GM12878 (cell line): ENCODE results near the gene TKT. TPM values are rescaled to one million over a fixed set of nuclear protein-coding genes. Genes with fewer than 3 reads are reported as not detected.

Experiments
- ASH2L ChIP-seq: fragments of 300-600, 200-600 bp; sonication (generic); IDR thresholded peaks from 2 replicates; pipeline ENCODE4 v1.6.1; 2017; ENCODE audit warnings: low read depth, mild to moderate bottlenecking, borderline replicate concordance
- BHLHE40 ChIP-seq, 2 experiments: fragments of 450-650 bp in 1 of 2; IDR thresholded peaks; 2 replicates each; pipeline ENCODE4 v1.6.1; 2011 to 2017; ENCODE audit warnings: low read depth in 2 of 2, borderline replicate concordance in 1 of 2, improper control_type of control experiment in 1 of 2, low read length in 1 of 2, mild to moderate bottlenecking in 1 of 2
- CREM ChIP-seq: IDR thresholded peaks from 2 replicates; pipeline ENCODE4 v1.6.1; 2014; ENCODE audit warnings: antibody characterized with exemption, low read depth
- EGR1 ChIP-seq, 2 experiments: IDR thresholded peaks; 1 replicate in 1 of 2; 2 replicates in 1 of 2; pipeline ENCODE4 v1.6.1; 2011 to 2012; ENCODE audit warnings: low read depth in 2 of 2, low read length in 2 of 2, borderline replicate concordance in 1 of 2, mild to moderate bottlenecking in 1 of 2, moderate library complexity in 1 of 2
- IKZF2 ChIP-seq, 2 experiments: fragments of 450-650 bp; IDR thresholded peaks; 2 replicates each; pipeline ENCODE4 v1.6.1; 2017; ENCODE audit warnings: mild to moderate bottlenecking in 2 of 2, moderate library complexity in 2 of 2
- PAX5 ChIP-seq: IDR thresholded peaks from 2 replicates; pipeline ENCODE4 v1.6.1; 2011; ENCODE audit warnings: low read depth, low read length, borderline replicate concordance
- RCOR1 ChIP-seq: conservative IDR thresholded peaks from 2 replicates; pipeline ENCODE4 v1.6.1; 2012; ENCODE audit warnings: low read depth, low read length, improper control_type of control experiment
- SMAD1 ChIP-seq: fragments of 450-650 bp; IDR thresholded peaks from 2 replicates; pipeline ENCODE4 v1.6.1; 2018; ENCODE audit warnings: mild to moderate bottlenecking, low read depth; ENCODE audit not compliant: partially characterized antibody
- YY1 ChIP-seq: IDR thresholded peaks from 2 replicates; pipeline ENCODE4 v1.6.1; 2011; ENCODE audit warnings: low read depth, mild to moderate bottlenecking, low read length
- ZNF217 ChIP-seq: fragments of 450-650 bp; IDR thresholded peaks from 2 replicates; pipeline ENCODE4 v1.6.1; 2017; ENCODE audit warnings: antibody characterized with exemption, mild to moderate bottlenecking
- polyA plus RNA-seq, 11 experiments: library from polyadenylated mRNA; depleted of rRNA in 4 of 11; unstranded in 6 of 11; stranded (reverse) in 5 of 11; fragments of >200 nt; fragmentation: Nextera tagmentation in 4 of 11; fragmentation: Illumina TruSeq in 1 of 11; extraction: Ambion mirVana in 4 of 11; extraction: Trizol in 1 of 11; gene quantifications; 1 replicate in 1 of 11; 2 replicates in 10 of 11; pipeline versions ENCODE4 v1.2.1 to v1.2.3, GENCODE V29; 2011 to 2016; ENCODE audit warnings: inconsistent platforms in 2 of 11, missing spikeins in 2 of 11, low read depth in 1 of 11
- total RNA-seq, 4 experiments: library from RNA; depleted of rRNA in 3 of 4; stranded (reverse); fragments of >200 nt in 3 of 4; fragmentation: Illumina TruSeq in 1 of 4; extraction: Trizol in 1 of 4; gene quantifications; 2 replicates each; pipeline versions ENCODE4 v1.2.1 to v1.2.3, GENCODE V29; 2013 to 2021
- TF ChIP-seq, protein P1 (sequence below): fragments of 450-650 bp; IDR thresholded peaks from 2 replicates; pipeline ENCODE4 v1.6.1; 2014; ENCODE audit warnings: mild to moderate bottlenecking
- TF ChIP-seq, protein P2 (sequence below): fragments of 450-650 bp; IDR thresholded peaks from 2 replicates; pipeline ENCODE4 v1.6.1; 2017; ENCODE audit warnings: mild to moderate bottlenecking, moderate library complexity
- TF ChIP-seq, protein P3 (sequence below): fragments of 450-650 bp; IDR thresholded peaks from 2 replicates; pipeline ENCODE4 v1.6.1; 2016; ENCODE audit warnings: mild to moderate bottlenecking
- TF ChIP-seq, protein P4 (sequence below): fragments of 450-650 bp; IDR thresholded peaks from 2 replicates; pipeline ENCODE4 v1.6.1; 2016; ENCODE audit warnings: mild to moderate bottlenecking
- TF ChIP-seq, protein P5 (sequence below): fragments of 450-650 bp; IDR thresholded peaks from 2 replicates; pipeline ENCODE4 v1.6.1; 2017; ENCODE audit warnings: borderline replicate concordance
- TF ChIP-seq, protein P6 (sequence below): IDR thresholded peaks from 2 replicates; pipeline ENCODE4 v1.6.1; 2012; ENCODE audit warnings: low read depth, low read length, improper control_type of control experiment

TKT gene
- total and polyA plus RNA-seq, 10 of the 15 experiments (the other 5 are each of a cell fraction or from before 2014, with no cell fraction given): 56.4 to 385 (median 143) TPM

DNA sequence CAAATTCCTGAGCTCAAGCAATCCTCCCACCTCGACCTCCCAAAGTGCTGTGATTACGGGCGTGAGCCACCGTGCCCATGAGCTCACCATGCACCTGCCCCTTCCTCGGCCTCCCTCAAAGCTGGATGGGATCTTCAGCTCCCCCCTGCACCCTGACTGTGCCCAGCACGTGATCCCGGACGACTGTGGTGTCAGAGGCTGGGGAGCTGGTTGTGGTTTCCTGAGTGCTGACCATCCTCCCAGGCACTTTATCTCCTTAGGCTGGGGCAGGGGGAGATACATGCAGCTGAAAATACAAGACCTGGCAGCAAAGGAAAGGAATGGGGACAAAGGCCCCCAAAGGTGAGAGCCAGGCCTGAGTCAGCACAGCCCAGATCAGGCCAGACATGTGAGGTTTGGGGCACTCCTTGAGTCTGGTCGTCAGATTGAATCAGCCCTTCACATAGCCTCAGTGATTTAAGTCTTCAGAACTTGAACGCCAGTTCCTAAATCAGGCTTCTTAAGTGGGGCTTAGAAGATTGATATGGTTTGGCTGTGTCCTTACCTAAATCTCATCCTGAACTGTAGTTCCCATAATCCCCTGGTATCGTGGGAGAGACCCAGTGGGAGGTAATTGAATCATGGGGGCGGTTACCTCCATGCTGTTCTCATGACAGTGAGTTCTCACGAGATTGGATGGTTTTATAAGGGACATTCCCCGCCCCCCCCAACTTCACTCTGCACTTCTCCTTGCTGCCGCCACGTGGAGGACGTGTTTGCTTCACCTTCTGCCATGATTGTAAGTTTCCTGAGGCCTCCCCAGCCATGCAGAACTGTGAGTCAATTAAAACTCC lies 59.0 kb downstream of the TKT start (continued):
- TF ChIP-seq BHLHE40 (IDR thresholded peaks at IDR 0.05; ENCODE audit: borderline replicate concordance in 1 of 2, low read depth in 2 of 2, low read length in 1 of 2): peak; percentile 79 to 89
- TF ChIP-seq, protein P1, sequence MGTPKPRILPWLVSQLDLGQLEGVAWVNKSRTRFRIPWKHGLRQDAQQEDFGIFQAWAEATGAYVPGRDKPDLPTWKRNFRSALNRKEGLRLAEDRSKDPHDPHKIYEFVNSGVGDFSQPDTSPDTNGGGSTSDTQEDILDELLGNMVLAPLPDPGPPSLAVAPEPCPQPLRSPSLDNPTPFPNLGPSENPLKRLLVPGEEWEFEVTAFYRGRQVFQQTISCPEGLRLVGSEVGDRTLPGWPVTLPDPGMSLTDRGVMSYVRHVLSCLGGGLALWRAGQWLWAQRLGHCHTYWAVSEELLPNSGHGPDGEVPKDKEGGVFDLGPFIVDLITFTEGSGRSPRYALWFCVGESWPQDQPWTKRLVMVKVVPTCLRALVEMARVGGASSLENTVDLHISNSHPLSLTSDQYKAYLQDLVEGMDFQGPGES: no peak
- TF ChIP-seq ASH2L: no peak
- TF ChIP-seq RCOR1: peak; percentile 84; the same call in 1 of the 2 replicates
- TF ChIP-seq, protein P2, sequence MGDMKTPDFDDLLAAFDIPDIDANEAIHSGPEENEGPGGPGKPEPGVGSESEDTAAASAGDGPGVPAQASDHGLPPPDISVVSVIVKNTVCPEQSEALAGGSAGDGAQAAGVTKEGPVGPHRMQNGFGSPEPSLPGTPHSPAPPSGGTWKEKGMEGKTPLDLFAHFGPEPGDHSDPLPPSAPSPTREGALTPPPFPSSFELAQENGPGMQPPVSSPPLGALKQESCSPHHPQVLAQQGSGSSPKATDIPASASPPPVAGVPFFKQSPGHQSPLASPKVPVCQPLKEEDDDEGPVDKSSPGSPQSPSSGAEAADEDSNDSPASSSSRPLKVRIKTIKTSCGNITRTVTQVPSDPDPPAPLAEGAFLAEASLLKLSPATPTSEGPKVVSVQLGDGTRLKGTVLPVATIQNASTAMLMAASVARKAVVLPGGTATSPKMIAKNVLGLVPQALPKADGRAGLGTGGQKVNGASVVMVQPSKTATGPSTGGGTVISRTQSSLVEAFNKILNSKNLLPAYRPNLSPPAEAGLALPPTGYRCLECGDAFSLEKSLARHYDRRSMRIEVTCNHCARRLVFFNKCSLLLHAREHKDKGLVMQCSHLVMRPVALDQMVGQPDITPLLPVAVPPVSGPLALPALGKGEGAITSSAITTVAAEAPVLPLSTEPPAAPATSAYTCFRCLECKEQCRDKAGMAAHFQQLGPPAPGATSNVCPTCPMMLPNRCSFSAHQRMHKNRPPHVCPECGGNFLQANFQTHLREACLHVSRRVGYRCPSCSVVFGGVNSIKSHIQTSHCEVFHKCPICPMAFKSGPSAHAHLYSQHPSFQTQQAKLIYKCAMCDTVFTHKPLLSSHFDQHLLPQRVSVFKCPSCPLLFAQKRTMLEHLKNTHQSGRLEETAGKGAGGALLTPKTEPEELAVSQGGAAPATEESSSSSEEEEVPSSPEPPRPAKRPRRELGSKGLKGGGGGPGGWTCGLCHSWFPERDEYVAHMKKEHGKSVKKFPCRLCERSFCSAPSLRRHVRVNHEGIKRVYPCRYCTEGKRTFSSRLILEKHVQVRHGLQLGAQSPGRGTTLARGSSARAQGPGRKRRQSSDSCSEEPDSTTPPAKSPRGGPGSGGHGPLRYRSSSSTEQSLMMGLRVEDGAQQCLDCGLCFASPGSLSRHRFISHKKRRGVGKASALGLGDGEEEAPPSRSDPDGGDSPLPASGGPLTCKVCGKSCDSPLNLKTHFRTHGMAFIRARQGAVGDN: peak; percentile 76
- TF ChIP-seq, protein P3, sequence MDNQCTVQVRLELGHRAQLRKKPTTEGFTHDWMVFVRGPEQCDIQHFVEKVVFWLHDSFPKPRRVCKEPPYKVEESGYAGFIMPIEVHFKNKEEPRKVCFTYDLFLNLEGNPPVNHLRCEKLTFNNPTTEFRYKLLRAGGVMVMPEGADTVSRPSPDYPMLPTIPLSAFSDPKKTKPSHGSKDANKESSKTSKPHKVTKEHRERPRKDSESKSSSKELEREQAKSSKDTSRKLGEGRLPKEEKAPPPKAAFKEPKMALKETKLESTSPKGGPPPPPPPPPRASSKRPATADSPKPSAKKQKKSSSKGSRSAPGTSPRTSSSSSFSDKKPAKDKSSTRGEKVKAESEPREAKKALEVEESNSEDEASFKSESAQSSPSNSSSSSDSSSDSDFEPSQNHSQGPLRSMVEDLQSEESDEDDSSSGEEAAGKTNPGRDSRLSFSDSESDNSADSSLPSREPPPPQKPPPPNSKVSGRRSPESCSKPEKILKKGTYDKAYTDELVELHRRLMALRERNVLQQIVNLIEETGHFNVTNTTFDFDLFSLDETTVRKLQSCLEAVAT: peak; percentile 72
- TF ChIP-seq, protein P4, sequence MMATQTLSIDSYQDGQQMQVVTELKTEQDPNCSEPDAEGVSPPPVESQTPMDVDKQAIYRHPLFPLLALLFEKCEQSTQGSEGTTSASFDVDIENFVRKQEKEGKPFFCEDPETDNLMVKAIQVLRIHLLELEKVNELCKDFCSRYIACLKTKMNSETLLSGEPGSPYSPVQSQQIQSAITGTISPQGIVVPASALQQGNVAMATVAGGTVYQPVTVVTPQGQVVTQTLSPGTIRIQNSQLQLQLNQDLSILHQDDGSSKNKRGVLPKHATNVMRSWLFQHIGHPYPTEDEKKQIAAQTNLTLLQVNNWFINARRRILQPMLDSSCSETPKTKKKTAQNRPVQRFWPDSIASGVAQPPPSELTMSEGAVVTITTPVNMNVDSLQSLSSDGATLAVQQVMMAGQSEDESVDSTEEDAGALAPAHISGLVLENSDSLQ: peak; percentile 25; the same call in 1 of the 2 replicates
- peak; percentile 42 to 51; a peak in 1 of 4 replicates for TF ChIP-seq IKZF2 (IDR thresholded peaks at IDR 0.05)
- TF ChIP-seq PAX5: no peak
- no peak for TF ChIP-seq SMAD1
- TF ChIP-seq, protein P5, sequence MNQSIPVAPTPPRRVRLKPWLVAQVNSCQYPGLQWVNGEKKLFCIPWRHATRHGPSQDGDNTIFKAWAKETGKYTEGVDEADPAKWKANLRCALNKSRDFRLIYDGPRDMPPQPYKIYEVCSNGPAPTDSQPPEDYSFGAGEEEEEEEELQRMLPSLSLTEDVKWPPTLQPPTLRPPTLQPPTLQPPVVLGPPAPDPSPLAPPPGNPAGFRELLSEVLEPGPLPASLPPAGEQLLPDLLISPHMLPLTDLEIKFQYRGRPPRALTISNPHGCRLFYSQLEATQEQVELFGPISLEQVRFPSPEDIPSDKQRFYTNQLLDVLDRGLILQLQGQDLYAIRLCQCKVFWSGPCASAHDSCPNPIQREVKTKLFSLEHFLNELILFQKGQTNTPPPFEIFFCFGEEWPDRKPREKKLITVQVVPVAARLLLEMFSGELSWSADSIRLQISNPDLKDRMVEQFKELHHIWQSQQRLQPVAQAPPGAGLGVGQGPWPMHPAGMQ: peak; percentile 76
- TF ChIP-seq, protein P6, sequence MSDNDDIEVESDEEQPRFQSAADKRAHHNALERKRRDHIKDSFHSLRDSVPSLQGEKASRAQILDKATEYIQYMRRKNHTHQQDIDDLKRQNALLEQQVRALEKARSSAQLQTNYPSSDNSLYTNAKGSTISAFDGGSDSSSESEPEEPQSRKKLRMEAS: no peak; the same call in 1 of the 2 replicates
- peak; percentile 81; the same call in 1 of the 2 replicates for TF ChIP-seq YY1
- TF ChIP-seq CREM: no peak; the same call in 1 of the 2 replicates
- no peak for TF ChIP-seq ZNF217
- TF ChIP-seq EGR1 (IDR thresholded peaks at IDR 0.05; ENCODE audit: borderline replicate concordance in 1 of 2, low read depth in 2 of 2, low read length in 2 of 2): 0 out of 3 replicates have a peak, but pooled peaks of 1 of the 2 experiments have one; percentile 18
